ENCODE results near the gene SC5D.

DNA sequence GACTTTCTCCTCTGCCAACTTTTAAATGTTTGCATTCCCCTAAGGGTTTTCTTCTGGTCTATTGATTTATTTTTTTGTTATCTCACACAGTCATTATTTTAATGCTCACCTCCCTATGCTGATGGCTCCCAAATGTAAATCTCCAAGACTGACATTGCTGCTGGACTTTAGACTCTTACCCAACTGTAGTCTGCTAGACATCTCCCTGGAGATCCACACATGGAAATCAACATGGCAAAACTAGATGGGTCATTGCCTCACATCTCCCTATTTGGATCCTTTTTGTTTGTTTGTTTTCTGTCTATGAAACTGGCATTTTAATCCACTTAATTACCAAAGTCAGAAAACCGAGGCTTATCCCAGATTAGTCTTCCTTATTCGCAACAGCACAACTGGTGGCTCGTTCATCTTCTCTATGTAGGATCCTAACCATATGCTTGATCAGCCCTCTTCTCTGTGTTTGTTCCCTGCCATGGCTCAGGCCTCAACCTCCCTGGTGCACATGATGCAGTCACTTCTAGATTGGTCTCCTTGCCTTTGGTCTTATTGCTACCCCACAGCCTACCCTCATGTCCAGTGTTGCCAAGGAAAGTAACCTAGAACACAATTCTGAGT, 37.3 kb downstream of the SC5D start:
- TF ChIP-seq, protein P1, sequence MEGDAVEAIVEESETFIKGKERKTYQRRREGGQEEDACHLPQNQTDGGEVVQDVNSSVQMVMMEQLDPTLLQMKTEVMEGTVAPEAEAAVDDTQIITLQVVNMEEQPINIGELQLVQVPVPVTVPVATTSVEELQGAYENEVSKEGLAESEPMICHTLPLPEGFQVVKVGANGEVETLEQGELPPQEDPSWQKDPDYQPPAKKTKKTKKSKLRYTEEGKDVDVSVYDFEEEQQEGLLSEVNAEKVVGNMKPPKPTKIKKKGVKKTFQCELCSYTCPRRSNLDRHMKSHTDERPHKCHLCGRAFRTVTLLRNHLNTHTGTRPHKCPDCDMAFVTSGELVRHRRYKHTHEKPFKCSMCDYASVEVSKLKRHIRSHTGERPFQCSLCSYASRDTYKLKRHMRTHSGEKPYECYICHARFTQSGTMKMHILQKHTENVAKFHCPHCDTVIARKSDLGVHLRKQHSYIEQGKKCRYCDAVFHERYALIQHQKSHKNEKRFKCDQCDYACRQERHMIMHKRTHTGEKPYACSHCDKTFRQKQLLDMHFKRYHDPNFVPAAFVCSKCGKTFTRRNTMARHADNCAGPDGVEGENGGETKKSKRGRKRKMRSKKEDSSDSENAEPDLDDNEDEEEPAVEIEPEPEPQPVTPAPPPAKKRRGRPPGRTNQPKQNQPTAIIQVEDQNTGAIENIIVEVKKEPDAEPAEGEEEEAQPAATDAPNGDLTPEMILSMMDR (conservative IDR thresholded peaks at IDR 0.05; ENCODE audit: low read depth, low read length) = no peak
- no peak for TF ChIP-seq RCOR1 (IDR thresholded peaks at IDR 0.05; ENCODE audit: insufficient replicate concordance, low read length)
- no peak for TF ChIP-seq POLR2A (IDR thresholded peaks at IDR 0.05; ENCODE audit: low read depth, low read length)
- no peak for TF ChIP-seq MXI1 (IDR thresholded peaks at IDR 0.05; ENCODE audit: borderline replicate concordance, low read depth, low read length)
